ENCODE data around the gene RPL39L.

Gene RPL39L

GRCh38 chr3:187112934-187113793 lies 26.1 kb downstream of the RPL39L start:
- peak; percentile 48 for TF ChIP-seq CTCF (IDR thresholded peaks at IDR 0.05; ENCODE audit: borderline replicate concordance, control extremely low read depth, extremely low read depth, insufficient read depth, missing control alignments)
- DNase-seq (ENCODE audit: low spot score) = peak; percentile 19
- in situ Hi-C loops (cut with MboI; ENCODE audit: low sequenced_read_pairs, unreplicated experiment) = no loop called here

GRCh38 chr3:187110156-187110555 lies 29.1 kb downstream of the RPL39L start:
- TF ChIP-seq CTCF (IDR thresholded peaks at IDR 0.05; ENCODE audit: borderline replicate concordance, control extremely low read depth, extremely low read depth, insufficient read depth, missing control alignments) = no peak
- in situ Hi-C loops (cut with MboI; ENCODE audit: low sequenced_read_pairs, unreplicated experiment) = no loop called here
- no peak for DNase-seq (ENCODE audit: low spot score)

- DNase-seq (ENCODE audit: low spot score) = no peak
- TF ChIP-seq CTCF (IDR thresholded peaks at IDR 0.05; ENCODE audit: borderline replicate concordance, control extremely low read depth, extremely low read depth, insufficient read depth, missing control alignments) = no peak
- in situ Hi-C loops (cut with MboI; ENCODE audit: low sequenced_read_pairs, unreplicated experiment) = no loop called here
Observed at GRCh38 chr3:187107989-187108388, 31.3 kb downstream of the RPL39L start.

GRCh38 chr3:187105700-187106099 lies 33.6 kb downstream of the RPL39L start:
- no peak for TF ChIP-seq CTCF (IDR thresholded peaks at IDR 0.05; ENCODE audit: borderline replicate concordance, control extremely low read depth, extremely low read depth, insufficient read depth, missing control alignments)
- in situ Hi-C loops (cut with MboI; ENCODE audit: low sequenced_read_pairs, unreplicated experiment) = no loop called here
- no peak for DNase-seq (ENCODE audit: low spot score)

- no peak for DNase-seq (ENCODE audit: low spot score)
- no peak for TF ChIP-seq CTCF (IDR thresholded peaks at IDR 0.05; ENCODE audit: borderline replicate concordance, control extremely low read depth, extremely low read depth, insufficient read depth, missing control alignments)
- in situ Hi-C loops (cut with MboI; ENCODE audit: low sequenced_read_pairs, unreplicated experiment) = no loop called here
Observed at GRCh38 chr3:187104933-187105332, 34.4 kb downstream of the RPL39L start.

- no peak for TF ChIP-seq CTCF (IDR thresholded peaks at IDR 0.05; ENCODE audit: borderline replicate concordance, control extremely low read depth, extremely low read depth, insufficient read depth, missing control alignments)
- in situ Hi-C loops (cut with MboI; ENCODE audit: low sequenced_read_pairs, unreplicated experiment) = no loop called here
Observed at GRCh38 chr3:187104342-187104741, 35.0 kb downstream of the RPL39L start.

More at GRCh38 chr3:187104342-187104741, 35.0 kb downstream of the RPL39L start:
- DNase-seq (ENCODE audit: low spot score) = no peak
